Heart left ventricle (tissue), 16 donors: Measurements from ENCODE around the gene CLIP2. TPM values are rescaled to one million over a fixed set of nuclear protein-coding genes. Genes with fewer than 3 reads are reported as not detected.
"Not testable (repeated sequence)": the region's sequence is repeated elsewhere in the genome, so short reads cannot be mapped to it uniquely, and the experiment has no call there.

Source experiments
- ATAC-seq, 4 donors: fragments of 200-7000 bp; cut with Tn5 transposase; one replicate each; pipeline ENCODE4 v1.9.1; 2020 to 2022; ENCODE audit warnings: moderate library complexity in 4 of 4, mild to moderate bottlenecking in 3 of 4, moderate number of reproducible peaks in 1 of 4
- DNase-seq, 5 donors: peaks; one replicate each; pipeline ENCODE4 v3.0.0-alpha.2; 2020
- H3K27ac ChIP-seq, 12 donors: fragments of 200-600 bp; sonication (generic) in 4 of 12; one replicate each; pipeline versions ENCODE4 v1.5.0 to v1.8.0; 2016 to 2022; ENCODE audit warnings: mild to moderate bottlenecking in 2 of 12
- H3K27me3 ChIP-seq, 9 donors: fragments of 200-600 bp; sonication (generic) in 2 of 9; one replicate each; pipeline versions ENCODE4 v1.5.1 to v1.8.0; 2016 to 2022; ENCODE audit warnings: mild to moderate bottlenecking in 3 of 9
- H3K36me3 ChIP-seq, 9 donors: fragments of 200-600 bp; sonication (generic) in 2 of 9; one replicate each; pipeline versions ENCODE4 v1.5.0 to v1.8.0; 2018 to 2022; ENCODE audit warnings: mild to moderate bottlenecking in 2 of 9
- H3K4me1 ChIP-seq, 12 donors: fragments of 200-600 bp; sonication (generic) in 4 of 12; one replicate each; pipeline versions ENCODE4 v1.5.0 to v1.8.0; 2016 to 2022; ENCODE audit warnings: mild to moderate bottlenecking in 3 of 12
- H3K4me3 ChIP-seq, 12 donors: fragments of 200-600 bp; sonication (generic) in 4 of 12; one replicate each; pipeline versions ENCODE4 v1.5.0 to v1.8.0; 2017 to 2022; ENCODE audit warnings: mild to moderate bottlenecking in 9 of 12, moderate library complexity in 4 of 12
- H3K9me3 ChIP-seq, 12 donors: fragments of 200-600 bp; sonication (generic) in 4 of 12; one replicate each; pipeline versions ENCODE4 v1.5.0 to v1.8.0; 2016 to 2022; ENCODE audit warnings: mild to moderate bottlenecking in 1 of 12
- CTCF ChIP-seq, 12 donors: fragments of 200-600 bp; sonication (generic) in 4 of 12; IDR thresholded peaks; one replicate each; pipeline versions ENCODE4 v1.5.0 to v1.8.0; 2018 to 2022; ENCODE audit warnings: antibody characterized with exemption in 12 of 12, mild to moderate bottlenecking in 5 of 12
- POLR2A ChIP-seq, 2 donors: fragments of 450-650 bp; IDR thresholded peaks; one replicate each; pipeline ENCODE4 v1.6.1; 2017; ENCODE audit warnings: antibody characterized with exemption in 2 of 2, mild to moderate bottlenecking in 2 of 2, moderate library complexity in 2 of 2
- WGBS, 4 donors: extraction: QIAGEN DNeasy Blood & Tissue Kit in 2 of 4; methylation state at CpG; one replicate each; pipeline versions ENCODE4 v1.1.5 to v1.1.7; 2013 to 2018; 5-methylcytosine and 5-hydroxymethylcytosine counted together
- intact Hi-C, 10 donors: fragments of 100-400 bp; cut with DNase I; formaldehyde crosslinking; loops; one replicate each; pipeline versions ENCODE4 v1.11.1 to v1.14.2; 2022
- polyA plus RNA-seq, 2 donors: library from polyadenylated mRNA; stranded (reverse); fragments of 200-250 nt; gene quantifications; one replicate each; pipeline ENCODE4 v1.2.3, GENCODE V29; 2013
- total RNA-seq, 9 donors: library from RNA; depleted of rRNA in 2 of 9; stranded (reverse); fragments of >200 nt in 2 of 9; fragmentation: NEBNext Ultra II Directional in 3 of 9; extraction: Animal tissue kit (Norgen Biotek cat#: 25700) in 3 of 9; gene quantifications; one replicate each; pipeline versions ENCODE4 v1.1.0 to v1.2.4, GENCODE V29; 2016 to 2023
- donor health status: ischemic (EF 13 %, LVEDD 7.1; RV severe dilation, severe dysfunction).
- donor health status: healthy with polysubstance abuse.
- donor health status: DM: no; HTN: yes; CAD: no.
- donor health status: DM: no; HTN: no; CAD: no.
- donor health status: ischemic (EF 25% LVEDD 6.9; RV normal size, moderate dysfunction).
- donor health status: ischemic (EF 25% LVEDD 5.7; RV mildly dilated, moderate dysfunction).
- donor health status: healthy.
- donor health status: DM: yes; HTN: yes; CAD: no.
- donor health status: ischemic (EF 35%, LVEDD 5.7; RV mildly dilated, moderate dysfunction).
- donor health status: nonischemic (EF 11% LVEDD 7.7; RV severe dilation, severe dysfunction).
- donor health status: DM: yes; HTN: yes; CAD: no.
- donor health status: PGD.
- donor health status: ischemic (EF 29% LVEDD 5.4; RV normal size, mild dysfunction).
- donor health status: nonischemic (EF 23%, LVEDD 6.1; RV moderate dilation, normal function).

CLIP2 gene
- total and polyA plus RNA-seq, 11 donors = 4.2 to 17.7 (median 9.0) TPM

- no peaks in the 10 kb centered on the region for H3K27me3 ChIP-seq
- no peak for ATAC-seq
- intact Hi-C loops = no loop called here
- DNase-seq = no peak
- no peak overlapping the region for H3K27ac ChIP-seq
- H3K4me1 ChIP-seq = peaks cover 0 to 7% (median 0%) of the 10 kb centered on the region in 12 donors
- H3K9me3 ChIP-seq = no peaks in the 10 kb centered on the region
- WGBS, 4 donors = 73 to 76% (median 75%) methylated on average over 9 of the region's 9 CpGs
- TF ChIP-seq POLR2A (IDR thresholded peaks at IDR 0.05) = no peak
- TF ChIP-seq CTCF (IDR thresholded peaks at IDR 0.05) = no peak
- no peak overlapping the region for H3K4me3 ChIP-seq
- peaks cover 0 to 23% (median 4%) of the 10 kb centered on the region in 9 donors for H3K36me3 ChIP-seq
These were observed 31.5 kb downstream of the CLIP2 start for GRCh38 chr7:74320645-74321221.

GRCh38 chr7:74322892-74323291, 33.7 kb downstream of the CLIP2 start:
- H3K4me1 ChIP-seq, H3K27me3 ChIP-seq, intact Hi-C loops, H3K4me3 ChIP-seq, H3K27ac ChIP-seq, ATAC-seq, DNase-seq, H3K9me3 ChIP-seq: not testable (repeated sequence)
- WGBS, 4 donors = 97 to 99% (median 98%) methylated on average over 9 of the region's 9 CpGs
- H3K36me3 ChIP-seq = peaks cover 0 to 16% (median 4%) of the 10 kb centered on the region in 9 donors

GRCh38 chr7:74324531-74325209, 35.5 kb downstream of the CLIP2 start:
- H3K9me3 ChIP-seq = no peaks in the 10 kb centered on the region
- peak in 1 of 5 donors; percentile 39 for DNase-seq
- H3K27ac ChIP-seq = no peak overlapping the region
- H3K4me1 ChIP-seq = peaks cover 0 to 7% (median 0%) of the 10 kb centered on the region in 12 donors
- WGBS, 4 donors = 70 to 77% (median 72%) methylated on average over 10 to 12 of the region's 12 CpGs
- no peak overlapping the region for H3K4me3 ChIP-seq
- ATAC-seq = peak in 1 of 4 donors; percentile 52
- TF ChIP-seq CTCF (IDR thresholded peaks at IDR 0.05) (no peak), POLR2A (IDR thresholded peaks at IDR 0.05) (no peak)
- peaks cover 0 to 16% (median 0%) of the 10 kb centered on the region in 9 donors for H3K36me3 ChIP-seq
- no peaks in the 10 kb centered on the region for H3K27me3 ChIP-seq
- intact Hi-C loops = no loop called here

GRCh38 chr7:74325210-74325565, 36.0 kb downstream of the CLIP2 start:
- Histone ChIP-seq H3K4me3 (no peak overlapping the region), H3K27me3 (no peaks in the 10 kb centered on the region), H3K27ac (no peak overlapping the region), H3K4me1 (peaks cover 0 to 7% (median 0%) of the 10 kb centered on the region in 12 donors), H3K9me3 (no peaks in the 10 kb centered on the region), H3K36me3 (peaks cover 0 to 19% (median 0%) of the 10 kb centered on the region in 9 donors)
- ATAC-seq (peak in 1 of 4 donors; percentile 24), DNase-seq (no peak)
- intact Hi-C loops = no loop called here
- WGBS, 4 donors = 85 to 99% (median 89%) methylated on average over 8 to 9 of the region's 9 CpGs
- TF ChIP-seq CTCF (IDR thresholded peaks at IDR 0.05) (no peak), POLR2A (IDR thresholded peaks at IDR 0.05) (no peak)
